GM23248 (cell line): ENCODE data around the gene ZNF135. TPM values are rescaled to one million over a fixed set of nuclear protein-coding genes. Genes with fewer than 3 reads are reported as not detected.

Experiments used
- DNase-seq: peaks from one replicate; pipeline ENCODE4 v3.0.0-alpha.2; 2015
- H2AFZ ChIP-seq: fragments of 200-600 bp; sonication (generic); 2 replicates; pipeline ENCODE4 v1.6.1; 2016; ENCODE audit warnings: antibody characterized with exemption
- H3F3A ChIP-seq: fragments of 200-600 bp; sonication (generic); 2 replicates; pipeline ENCODE4 v1.6.1; 2016; ENCODE audit warnings: mild to moderate bottlenecking, antibody characterized with exemption, mixed run types; ENCODE audit not compliant: insufficient read depth
- H3K27ac ChIP-seq: fragments of 200-600 bp; sonication (generic); 2 replicates; pipeline ENCODE4 v1.5.1; 2016; ENCODE audit warnings: mild to moderate bottlenecking
- H3K27me3 ChIP-seq: fragments of 200-600 bp; sonication (generic); replicated peaks from 2 replicates; pipeline ENCODE4 v1.6.1; 2016; ENCODE audit warnings: mild to moderate bottlenecking; ENCODE audit not compliant: insufficient read depth
- H3K36me3 ChIP-seq: fragments of 200-600 bp; sonication (generic); 2 replicates; pipeline ENCODE4 v1.6.1; 2016; ENCODE audit warnings: low read depth, mild to moderate bottlenecking
- H3K4me1 ChIP-seq: fragments of 200-600 bp; sonication (generic); 2 replicates; pipeline ENCODE4 v1.6.1; 2016; ENCODE audit warnings: mild to moderate bottlenecking; ENCODE audit not compliant: insufficient read depth
- H3K4me2 ChIP-seq: fragments of 200-600 bp; sonication (generic); one replicate; pipeline ENCODE4 v1.6.1; 2016; ENCODE audit warnings: mild to moderate bottlenecking; ENCODE audit not compliant: unreplicated experiment
- H3K4me3 ChIP-seq: fragments of 200-600 bp; sonication (generic); 2 replicates; pipeline ENCODE4 v1.5.1; 2016; ENCODE audit warnings: mild to moderate bottlenecking
- H3K79me2 ChIP-seq: fragments of 200-600 bp; sonication (generic); 2 replicates; pipeline ENCODE4 v1.6.1; 2016; ENCODE audit warnings: mild to moderate bottlenecking; ENCODE audit not compliant: insufficient read depth
- H3K9ac ChIP-seq: fragments of 200-600 bp; sonication (generic); 2 replicates; pipeline ENCODE4 v1.6.1; 2016; ENCODE audit warnings: mild to moderate bottlenecking
- H3K9me2 ChIP-seq: fragments of 200-600 bp; sonication (generic); 2 replicates; pipeline ENCODE4 v1.6.1; 2016; ENCODE audit warnings: mixed run types, mild to moderate bottlenecking, moderate library complexity; ENCODE audit not compliant: insufficient read depth
- H3K9me3 ChIP-seq: fragments of 200-600 bp; sonication (generic); one replicate; pipeline ENCODE4 v1.6.1; 2017; ENCODE audit warnings: low read depth
- H4K20me1 ChIP-seq: fragments of 200-600 bp; sonication (generic); 2 replicates; pipeline ENCODE4 v1.6.0; 2016; ENCODE audit not compliant: insufficient read depth
- EZH2 ChIP-seq: fragments of 200-600 bp; sonication (generic); IDR thresholded peaks from 2 replicates; pipeline ENCODE4 v1.6.1; 2018; ENCODE audit warnings: antibody characterized with exemption, mild to moderate bottlenecking; ENCODE audit not compliant: insufficient read depth, poor library complexity, severe bottlenecking
- EZH2phosphoT487 ChIP-seq: fragments of 200-600 bp; sonication (generic); IDR thresholded peaks from 2 replicates; pipeline ENCODE4 v1.6.1; 2018; ENCODE audit warnings: antibody characterized with exemption, moderate library complexity, mild to moderate bottlenecking, low read depth; ENCODE audit not compliant: insufficient read depth
- WGBS, 2 experiments: methylation state at CpG; one replicate each; pipeline ENCODE4 v1.1.6; 2015 to 2017; ENCODE audit warnings: low lambda C conversion rate in 2 of 2, low coverage in 1 of 2; ENCODE audit errors: missing lambda C conversion rate in 2 of 2; 5-methylcytosine and 5-hydroxymethylcytosine counted together
- in situ Hi-C: fragments of 300-500 bp; cut with MboI; formaldehyde crosslinking; loops from 2 replicates; pipeline ENCODE4 v1.15.0; 2020
- polyA plus RNA-seq: library from polyadenylated mRNA; unstranded; fragments of >200 nt; fragmentation: Nextera tagmentation; extraction: Ambion mirVana; gene quantifications from 2 replicates; pipeline ENCODE4 v1.2.1, GENCODE V29; 2016
- total RNA-seq: library from RNA; depleted of rRNA; stranded (reverse); fragments of >200 nt; shearing (Covaris generic); gene quantifications from 2 replicates; pipeline ENCODE4 v1.2.3, GENCODE V29; 2014

ZNF135 gene
- total and polyA plus RNA-seq, 2 experiments from 2014 or later, result 4.6 to 6.4 TPM

- peak overlapping the region; percentile 51 for H3K4me2 ChIP-seq
- peaks cover 17% of the 10 kb centered on the region for H3K79me2 ChIP-seq
- H3K27ac ChIP-seq, result no peak overlapping the region
- in situ Hi-C loops, result no loop called here
- peak overlapping the region; percentile 97 for H3K9ac ChIP-seq
- TF ChIP-seq EZH2phosphoT487, result no peak
- TF ChIP-seq EZH2, result no peak
- H2AFZ ChIP-seq, result no peak overlapping the region
- no peaks in the 10 kb centered on the region for H3K4me1 ChIP-seq
- no peak for DNase-seq
- no peaks in the 10 kb centered on the region for H3F3A ChIP-seq
- peak overlapping the region; percentile 83 for H3K4me3 ChIP-seq
- no peaks in the 10 kb centered on the region for H3K36me3 ChIP-seq
- 48 to 68% methylated on average over 5 to 8 of the region's 8 CpGs for WGBS, 2 experiments
- H4K20me1 ChIP-seq, result no peaks in the 10 kb centered on the region
- H3K9me3 ChIP-seq, result no peaks in the 10 kb centered on the region
- no peaks in the 10 kb centered on the region for H3K27me3 ChIP-seq
- no peaks in the 10 kb centered on the region for H3K9me2 ChIP-seq
Measured at GRCh38 chr19:58097349-58097748, 38.3 kb downstream of the ZNF135 start.

GRCh38 chr19:58097781-58098681, 38.9 kb downstream of the ZNF135 start, which contains the start of gene ZSCAN18:
TSS of gene ZSCAN18 (minus strand) at chr19:58098231. CDS start at chr19:58090267, 7,964 bp downstream.
- Histone ChIP-seq H3K9me2 (no peaks in the 10 kb centered on the region), H3K79me2 (peaks cover 17% of the 10 kb centered on the region), H2AFZ (peak within 1 kb of the TSS; percentile 86), H4K20me1 (no peaks in the 10 kb centered on the region), H3K4me1 (no peaks in the 10 kb centered on the region), H3K9ac (peak within 1 kb of the TSS; percentile 97), H3K36me3 (no peaks in the 10 kb centered on the region), H3K9me3 (no peaks in the 10 kb centered on the region), H3K27me3 (no peaks in the 10 kb centered on the region), H3K27ac (peak within 1 kb of the TSS; percentile 98), H3F3A (no peaks in the 10 kb centered on the region), H3K4me2 (peak within 1 kb of the TSS; percentile 93), H3K4me3 (peak within 1 kb of the TSS; percentile 83)
- WGBS, 2 experiments, result 2% methylated on average over 60 to 65 of the region's 67 CpGs
- in situ Hi-C loops, result no loop called here
- TF ChIP-seq EZH2 (no peak), EZH2phosphoT487 (no peak)
- peak; percentile 99 for DNase-seq

- peak overlapping the region; percentile 83 for H3K4me3 ChIP-seq
- TF ChIP-seq EZH2, result no peak
- TF ChIP-seq EZH2phosphoT487, result no peak
- no peaks in the 10 kb centered on the region for H3K27me3 ChIP-seq
- peaks cover 17% of the 10 kb centered on the region for H3K79me2 ChIP-seq
- H3K4me1 ChIP-seq, result no peaks in the 10 kb centered on the region
- 3 to 4% methylated on average over 2 of the region's 2 CpGs for WGBS, 2 experiments
- peak overlapping the region; percentile 93 for H3K4me2 ChIP-seq
- no peaks in the 10 kb centered on the region for H3K9me2 ChIP-seq
- H3F3A ChIP-seq, result no peaks in the 10 kb centered on the region
- no peak for DNase-seq
- H3K27ac ChIP-seq, result peak overlapping the region; percentile 98
- in situ Hi-C loops, result no loop called here
- H3K36me3 ChIP-seq, result no peaks in the 10 kb centered on the region
- no peaks in the 10 kb centered on the region for H4K20me1 ChIP-seq
- peak overlapping the region; percentile 97 for H3K9ac ChIP-seq
- no peaks in the 10 kb centered on the region for H3K9me3 ChIP-seq
- peak overlapping the region; percentile 86 for H2AFZ ChIP-seq
Measured at GRCh38 chr19:58098682-58098998, 39.6 kb downstream of the ZNF135 start.

GRCh38 chr19:58107778-58108545, 48.9 kb downstream of the ZNF135 start:
- Histone ChIP-seq H4K20me1 (no peaks in the 10 kb centered on the region), H3K27me3 (no peaks in the 10 kb centered on the region), H3K4me1 (no peaks in the 10 kb centered on the region), H3K9me3 (peaks cover 8% of the 10 kb centered on the region), H3K79me2 (no peaks in the 10 kb centered on the region), H3K36me3 (no peaks in the 10 kb centered on the region), H3K4me3 (no peak overlapping the region), H3K4me2 (no peak overlapping the region), H3K9ac (no peak overlapping the region), H3F3A (no peaks in the 10 kb centered on the region), H2AFZ (no peak overlapping the region), H3K27ac (no peak overlapping the region), H3K9me2 (no peaks in the 10 kb centered on the region)
- no peak for DNase-seq
- in situ Hi-C loops, result no loop called here
- TF ChIP-seq EZH2phosphoT487 (no peak), EZH2 (no peak)
- 47 to 51% methylated on average over 7 of the region's 7 CpGs for WGBS, 2 experiments
